Type B pancreatic cell (in vitro differentiated cells): ENCODE data around the gene MTMR3. TPM values are rescaled to one million over a fixed set of nuclear protein-coding genes. Genes with fewer than 3 reads are reported as not detected.

Source experiments
- DNase-seq: peaks from one replicate; pipeline ENCODE4 v3.0.0; 2021; ENCODE audit warnings: mixed read lengths; ENCODE audit not compliant: unreplicated experiment; ENCODE audit errors: extremely low spot score
- H3K27ac Mint-ChIP-seq: 2 replicates; pipeline ENCODE4 v1.8.0; 2021; ENCODE audit warnings: mild to moderate bottlenecking, mixed read lengths
- H3K27me3 Mint-ChIP-seq: 2 replicates; pipeline ENCODE4 v1.8.0; 2021; ENCODE audit warnings: mixed read lengths
- H3K36me3 Mint-ChIP-seq: 2 replicates; pipeline ENCODE4 v1.8.0; 2021; ENCODE audit warnings: mixed read lengths
- H3K4me1 Mint-ChIP-seq: one replicate; pipeline ENCODE4 v1.8.0; 2021; ENCODE audit warnings: mixed read lengths; ENCODE audit not compliant: unreplicated experiment
- H3K4me3 Mint-ChIP-seq: 2 replicates; pipeline ENCODE4 v1.8.0; 2021; ENCODE audit warnings: mild to moderate bottlenecking, mixed read lengths
- H3K9me3 Mint-ChIP-seq: 2 replicates; pipeline ENCODE4 v1.8.0; 2021; ENCODE audit warnings: mixed read lengths
- total RNA-seq: library from RNA; stranded (reverse); gene quantifications from 2 replicates; pipeline ENCODE4 v1.2.1, GENCODE V29; 2021; ENCODE audit warnings: low replicate concordance
- TF ChIP-seq, protein P1 (sequence below): fragments of 200-600 bp; sonication (generic); conservative IDR thresholded peaks from 2 replicates; pipeline ENCODE4 v1.5.0; 2021; ENCODE audit warnings: antibody characterized with exemption, mild to moderate bottlenecking

Gene MTMR3
- total RNA-seq, 1 donor from 2014 or later: 54.3 TPM

GRCh38 chr22:30044369-30044768 lies 161.4 kb downstream of the MTMR3 start:
- DNase-seq: no peak
- Mint-ChIP-seq H3K9me3 (peaks cover 5% of the 10 kb centered on the region), H3K27ac (peak overlapping the region; percentile 89), H3K36me3 (peaks cover 4% of the 10 kb centered on the region), H3K4me3 (peak overlapping the region; percentile 70), H3K27me3 (no peaks in the 10 kb centered on the region), H3K4me1 (peaks cover 26% of the 10 kb centered on the region)
- TF ChIP-seq, protein P1, sequence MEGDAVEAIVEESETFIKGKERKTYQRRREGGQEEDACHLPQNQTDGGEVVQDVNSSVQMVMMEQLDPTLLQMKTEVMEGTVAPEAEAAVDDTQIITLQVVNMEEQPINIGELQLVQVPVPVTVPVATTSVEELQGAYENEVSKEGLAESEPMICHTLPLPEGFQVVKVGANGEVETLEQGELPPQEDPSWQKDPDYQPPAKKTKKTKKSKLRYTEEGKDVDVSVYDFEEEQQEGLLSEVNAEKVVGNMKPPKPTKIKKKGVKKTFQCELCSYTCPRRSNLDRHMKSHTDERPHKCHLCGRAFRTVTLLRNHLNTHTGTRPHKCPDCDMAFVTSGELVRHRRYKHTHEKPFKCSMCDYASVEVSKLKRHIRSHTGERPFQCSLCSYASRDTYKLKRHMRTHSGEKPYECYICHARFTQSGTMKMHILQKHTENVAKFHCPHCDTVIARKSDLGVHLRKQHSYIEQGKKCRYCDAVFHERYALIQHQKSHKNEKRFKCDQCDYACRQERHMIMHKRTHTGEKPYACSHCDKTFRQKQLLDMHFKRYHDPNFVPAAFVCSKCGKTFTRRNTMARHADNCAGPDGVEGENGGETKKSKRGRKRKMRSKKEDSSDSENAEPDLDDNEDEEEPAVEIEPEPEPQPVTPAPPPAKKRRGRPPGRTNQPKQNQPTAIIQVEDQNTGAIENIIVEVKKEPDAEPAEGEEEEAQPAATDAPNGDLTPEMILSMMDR: no peak

DNA sequence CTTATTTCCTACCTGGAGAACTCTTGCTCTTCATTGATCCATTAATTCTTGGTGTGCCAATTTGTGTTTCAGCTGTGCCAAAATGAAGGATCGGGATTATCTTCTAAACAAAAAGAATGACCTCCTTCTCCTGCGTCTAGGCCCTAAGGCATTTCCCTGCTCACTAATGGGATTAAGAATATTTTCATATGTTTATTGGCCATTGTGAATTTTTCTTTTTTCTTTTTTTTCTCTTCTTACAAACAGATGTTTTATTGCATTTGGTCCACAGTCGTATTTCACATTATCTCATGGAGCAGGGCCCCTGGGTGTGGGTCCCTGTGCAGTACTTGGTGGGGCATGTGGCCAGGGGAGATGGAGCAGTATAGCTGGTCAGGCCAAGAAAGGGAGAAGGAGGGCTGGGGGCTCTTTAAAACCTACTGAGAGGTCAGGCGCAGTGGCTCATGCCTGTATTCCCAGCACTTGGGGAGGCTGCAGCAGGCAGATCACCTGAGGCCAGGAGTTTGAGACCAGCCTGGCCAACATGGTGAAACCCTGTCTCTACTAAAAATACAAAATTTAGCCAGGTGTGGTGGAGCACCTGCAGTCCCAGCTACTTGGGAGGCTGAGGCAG lies 162.0 kb downstream of the MTMR3 start:
- peak; percentile 20 for DNase-seq
- H3K27ac Mint-ChIP-seq: peak overlapping the region; percentile 89
- H3K36me3 Mint-ChIP-seq: peaks cover 4% of the 10 kb centered on the region
- H3K9me3 Mint-ChIP-seq: peaks cover 5% of the 10 kb centered on the region
- TF ChIP-seq, protein P1: no peak
- H3K4me3 Mint-ChIP-seq: peak overlapping the region; percentile 70
- H3K27me3 Mint-ChIP-seq: no peaks in the 10 kb centered on the region
- peaks cover 26% of the 10 kb centered on the region for H3K4me1 Mint-ChIP-seq

- H3K4me1 Mint-ChIP-seq: peaks cover 26% of the 10 kb centered on the region
- TF ChIP-seq, protein P1: no peak
- H3K27ac Mint-ChIP-seq: no peak overlapping the region
- peaks cover 5% of the 10 kb centered on the region for H3K9me3 Mint-ChIP-seq
- H3K27me3 Mint-ChIP-seq: no peaks in the 10 kb centered on the region
- no peak overlapping the region for H3K4me3 Mint-ChIP-seq
- DNase-seq: peak; percentile 16
- peaks cover 4% of the 10 kb centered on the region for H3K36me3 Mint-ChIP-seq
Measured at GRCh38 chr22:30045494-30045887, 162.5 kb downstream of the MTMR3 start.

- Mint-ChIP-seq H3K9me3 (peaks cover 5% of the 10 kb centered on the region), H3K27me3 (no peaks in the 10 kb centered on the region), H3K4me3 (no peak overlapping the region), H3K36me3 (peaks cover 4% of the 10 kb centered on the region), H3K4me1 (peaks cover 26% of the 10 kb centered on the region), H3K27ac (no peak overlapping the region)
- TF ChIP-seq, protein P1: no peak
- DNase-seq: peak; percentile 64
Measured at GRCh38 chr22:30045901-30046715, 163.1 kb downstream of the MTMR3 start.

DNA sequence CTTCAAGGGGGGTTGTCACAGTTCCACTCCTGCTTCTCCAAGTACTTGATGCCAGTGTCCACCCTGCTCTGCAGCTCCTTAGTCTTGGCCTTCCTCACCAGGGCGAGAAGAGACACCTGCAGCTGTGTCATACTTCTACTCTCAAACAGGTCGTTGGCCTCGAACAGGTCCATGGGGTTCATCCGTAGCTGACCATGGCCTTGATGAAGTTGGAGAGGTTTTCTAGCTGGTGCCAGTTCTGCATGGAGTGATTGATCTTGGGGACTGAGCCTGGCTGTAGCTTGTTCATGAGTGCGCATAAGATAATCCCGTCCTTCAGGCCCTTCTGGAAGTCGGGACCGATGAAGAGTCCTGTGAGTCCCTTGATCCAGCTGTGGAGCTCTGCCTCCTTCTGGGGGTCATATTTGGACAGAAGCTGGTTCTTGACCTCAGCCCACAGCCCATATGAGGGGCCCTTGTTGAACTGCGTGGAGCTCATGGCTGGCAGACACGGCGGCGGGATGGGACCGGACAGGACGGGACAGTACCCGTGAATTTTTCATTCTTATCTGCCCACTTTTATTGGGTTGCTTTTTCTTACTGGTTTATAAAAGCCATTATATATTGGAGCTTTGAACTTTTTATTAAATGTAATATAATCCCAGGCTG lies 163.9 kb downstream of the MTMR3 start:
- no peaks in the 10 kb centered on the region for H3K27me3 Mint-ChIP-seq
- H3K36me3 Mint-ChIP-seq: peaks cover under 1% of the 10 kb centered on the region
- no peak overlapping the region for H3K4me3 Mint-ChIP-seq
- H3K27ac Mint-ChIP-seq: peak overlapping the region; percentile 36
- peaks cover 23% of the 10 kb centered on the region for H3K4me1 Mint-ChIP-seq
- TF ChIP-seq, protein P1: no peak
- DNase-seq: peak; percentile 53
- peaks cover 5% of the 10 kb centered on the region for H3K9me3 Mint-ChIP-seq
